Mesothelial cell of epicardium (in vitro differentiated cells): ENCODE results near the gene ENDOV. TPM values are rescaled to one million over a fixed set of nuclear protein-coding genes. Genes with fewer than 3 reads are reported as not detected.

Experiments used
- DNase-seq, 2 experiments: peaks; one replicate each; pipeline ENCODE4 v3.0.0; 2021; ENCODE audit warnings: low spot score in 2 of 2; ENCODE audit not compliant: unreplicated experiment in 2 of 2
- H3K27ac Mint-ChIP-seq: 2 replicates; pipeline ENCODE4 v1.8.0; 2021; ENCODE audit warnings: mixed read lengths
- H3K27me3 Mint-ChIP-seq: 2 replicates; pipeline ENCODE4 v1.8.0; 2021; ENCODE audit warnings: low read depth, mixed read lengths
- H3K36me3 Mint-ChIP-seq: 2 replicates; pipeline ENCODE4 v1.8.0; 2021; ENCODE audit warnings: mixed read lengths
- H3K4me1 Mint-ChIP-seq: 2 replicates; pipeline ENCODE4 v1.8.0; 2021; ENCODE audit warnings: mixed read lengths
- H3K4me3 Mint-ChIP-seq: 2 replicates; pipeline ENCODE4 v1.8.0; 2021; ENCODE audit warnings: mild to moderate bottlenecking, moderate library complexity, mixed read lengths
- H3K9me3 Mint-ChIP-seq: 2 replicates; pipeline ENCODE4 v1.8.0; 2021; ENCODE audit warnings: mixed read lengths
- total RNA-seq: library from RNA; stranded (reverse); gene quantifications from 3 replicates; pipeline ENCODE4 v1.2.1, GENCODE V29; 2021
- TF ChIP-seq, protein P1 (sequence below): fragments of 200-600 bp; sonication (generic); IDR thresholded peaks from one replicate; pipeline ENCODE4 v1.5.0; 2021; ENCODE audit warnings: antibody characterized with exemption; ENCODE audit not compliant: unreplicated experiment

Gene ENDOV
- total RNA-seq, 1 donor from 2014 or later, result 43.0 TPM

DNA sequence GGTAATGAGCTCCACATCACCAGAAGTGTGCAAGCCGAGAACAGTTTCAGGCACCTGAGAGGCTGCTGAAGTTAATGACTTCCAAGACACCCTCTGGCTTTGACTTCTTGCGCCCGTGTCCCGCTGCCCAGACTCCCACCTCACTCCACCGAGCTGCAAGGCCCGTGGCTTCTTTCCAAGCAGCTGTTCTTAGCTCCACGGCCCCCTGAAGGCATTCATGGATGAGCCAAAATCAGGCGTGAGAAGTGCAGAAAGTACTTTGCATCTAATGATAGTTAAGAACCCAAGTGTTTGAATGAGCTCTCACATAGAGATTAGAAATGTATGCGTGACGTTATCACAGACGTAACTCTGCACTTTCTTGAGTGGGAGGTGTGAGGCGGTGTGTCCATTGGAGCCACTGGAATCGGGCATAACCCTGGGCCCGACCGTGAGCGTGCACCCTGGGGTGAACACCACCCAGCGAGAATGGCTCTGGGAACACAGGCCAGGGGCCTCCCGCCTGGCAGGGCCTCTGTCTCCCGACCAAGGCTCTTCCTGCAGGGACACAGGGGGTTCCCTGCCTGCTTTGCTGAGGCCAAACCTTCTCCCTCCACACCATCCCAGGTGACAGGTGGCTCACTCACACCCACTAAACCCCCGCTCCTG is 50.5 kb downstream of the ENDOV start:
- Mint-ChIP-seq H3K4me1 (no peaks in the 10 kb centered on the region), H3K36me3 (no peaks in the 10 kb centered on the region), H3K9me3 (no peaks in the 10 kb centered on the region), H3K4me3 (no peak overlapping the region), H3K27ac (no peak overlapping the region), H3K27me3 (peaks cover 97% of the 10 kb centered on the region)
- TF ChIP-seq, protein P1, sequence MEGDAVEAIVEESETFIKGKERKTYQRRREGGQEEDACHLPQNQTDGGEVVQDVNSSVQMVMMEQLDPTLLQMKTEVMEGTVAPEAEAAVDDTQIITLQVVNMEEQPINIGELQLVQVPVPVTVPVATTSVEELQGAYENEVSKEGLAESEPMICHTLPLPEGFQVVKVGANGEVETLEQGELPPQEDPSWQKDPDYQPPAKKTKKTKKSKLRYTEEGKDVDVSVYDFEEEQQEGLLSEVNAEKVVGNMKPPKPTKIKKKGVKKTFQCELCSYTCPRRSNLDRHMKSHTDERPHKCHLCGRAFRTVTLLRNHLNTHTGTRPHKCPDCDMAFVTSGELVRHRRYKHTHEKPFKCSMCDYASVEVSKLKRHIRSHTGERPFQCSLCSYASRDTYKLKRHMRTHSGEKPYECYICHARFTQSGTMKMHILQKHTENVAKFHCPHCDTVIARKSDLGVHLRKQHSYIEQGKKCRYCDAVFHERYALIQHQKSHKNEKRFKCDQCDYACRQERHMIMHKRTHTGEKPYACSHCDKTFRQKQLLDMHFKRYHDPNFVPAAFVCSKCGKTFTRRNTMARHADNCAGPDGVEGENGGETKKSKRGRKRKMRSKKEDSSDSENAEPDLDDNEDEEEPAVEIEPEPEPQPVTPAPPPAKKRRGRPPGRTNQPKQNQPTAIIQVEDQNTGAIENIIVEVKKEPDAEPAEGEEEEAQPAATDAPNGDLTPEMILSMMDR, result no peak
- no peak for DNase-seq

DNA sequence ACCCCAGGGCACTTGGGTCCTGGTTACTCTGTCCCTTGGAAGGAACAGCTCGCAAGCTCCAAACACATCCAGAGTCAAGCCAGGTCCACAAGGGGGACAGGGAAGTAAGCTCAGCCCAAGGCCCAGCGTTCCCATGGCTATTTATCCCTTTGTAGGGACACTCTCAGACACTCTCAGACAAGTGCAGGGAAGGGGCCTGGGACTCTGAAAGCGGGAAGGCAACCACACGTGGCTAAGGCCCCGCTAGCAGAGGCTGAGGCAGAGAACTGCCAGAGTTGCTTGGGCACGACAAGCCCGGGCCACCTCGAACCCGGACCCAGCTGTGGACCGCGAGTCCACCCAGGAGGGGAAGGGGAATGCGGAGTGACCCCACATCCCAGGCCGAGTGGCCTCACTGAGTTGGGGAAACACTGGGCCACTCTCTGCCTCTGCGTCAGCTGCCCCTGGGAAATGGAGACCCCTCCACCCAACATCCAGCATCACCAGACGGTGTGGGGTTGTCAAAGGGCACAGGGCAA is 51.3 kb downstream of the ENDOV start:
- peaks cover 97% of the 10 kb centered on the region for H3K27me3 Mint-ChIP-seq

DNA sequence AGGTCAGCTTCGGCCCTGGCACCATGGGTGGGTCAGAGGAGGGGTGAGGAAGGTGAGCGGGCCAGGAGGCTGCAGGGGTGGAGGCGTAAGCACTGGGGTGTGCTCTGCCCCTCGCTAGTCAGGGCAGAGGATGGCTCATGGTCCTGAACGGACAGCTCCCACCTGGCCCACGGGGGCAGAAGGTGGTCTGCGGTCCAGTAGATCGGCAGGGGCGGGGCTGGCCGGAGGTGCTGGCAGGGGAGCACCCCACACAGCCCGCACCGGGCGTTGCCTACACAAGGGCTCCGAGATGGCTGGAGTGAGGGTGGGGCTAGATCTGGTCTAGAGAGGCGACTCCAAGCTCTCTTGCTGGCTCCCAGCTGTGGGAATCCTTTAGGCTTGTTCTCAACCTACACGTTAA is 53.3 kb downstream of the ENDOV start:
- TF ChIP-seq, protein P1, result no peak
- H3K9me3 Mint-ChIP-seq, result no peaks in the 10 kb centered on the region
- H3K36me3 Mint-ChIP-seq, result no peaks in the 10 kb centered on the region
- no peak overlapping the region for H3K27ac Mint-ChIP-seq
- H3K27me3 Mint-ChIP-seq, result peaks cover 98% of the 10 kb centered on the region
- no peaks in the 10 kb centered on the region for H3K4me1 Mint-ChIP-seq
- H3K4me3 Mint-ChIP-seq, result no peak overlapping the region
- DNase-seq, result no peak

More for the DNA sequence above, 51.3 kb downstream of the ENDOV start:
- Mint-ChIP-seq H3K9me3 (no peaks in the 10 kb centered on the region), H3K36me3 (no peaks in the 10 kb centered on the region), H3K27ac (no peak overlapping the region), H3K4me1 (no peaks in the 10 kb centered on the region), H3K4me3 (no peak overlapping the region)
- no peak for DNase-seq
- TF ChIP-seq, protein P1, result no peak

DNA sequence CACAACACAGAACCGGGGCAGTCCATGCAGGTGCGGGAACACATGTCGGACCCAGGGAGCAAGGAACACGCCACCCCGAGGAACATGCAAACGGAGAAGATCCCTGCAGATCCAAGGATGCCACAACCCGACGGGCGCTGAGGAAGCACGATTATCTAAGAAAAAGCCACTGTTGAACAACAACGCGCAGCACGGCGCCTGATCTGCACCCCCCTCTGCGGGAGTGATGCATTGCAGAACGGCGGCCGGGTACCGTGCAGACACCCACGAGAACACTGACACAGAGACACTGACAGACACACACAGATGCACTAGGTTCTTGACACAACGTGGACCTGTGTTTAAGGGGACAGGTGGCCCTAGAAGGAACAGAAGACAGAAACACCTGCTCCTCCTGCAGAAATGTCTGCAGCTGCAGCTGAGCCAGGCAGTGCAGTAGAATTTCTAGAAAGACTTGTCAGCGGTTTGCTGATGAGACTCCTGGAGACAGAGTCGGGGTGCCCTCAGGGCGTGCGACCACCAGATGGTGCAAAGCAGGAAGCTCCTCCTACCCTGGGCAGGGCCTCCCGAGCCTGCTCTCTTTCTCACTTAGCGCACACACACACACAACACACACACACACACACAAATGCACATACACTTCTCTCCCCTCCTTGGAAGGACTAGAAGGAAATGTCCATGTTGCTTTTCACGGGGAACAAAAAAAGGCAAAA is 54.0 kb downstream of the ENDOV start:
- no peaks in the 10 kb centered on the region for H3K9me3 Mint-ChIP-seq
- H3K36me3 Mint-ChIP-seq, result no peaks in the 10 kb centered on the region
- H3K27ac Mint-ChIP-seq, result no peak overlapping the region
- no peak for DNase-seq
- TF ChIP-seq, protein P1, result no peak
- no peaks in the 10 kb centered on the region for H3K4me1 Mint-ChIP-seq
- H3K27me3 Mint-ChIP-seq, result peaks cover 98% of the 10 kb centered on the region
- H3K4me3 Mint-ChIP-seq, result no peak overlapping the region

DNA sequence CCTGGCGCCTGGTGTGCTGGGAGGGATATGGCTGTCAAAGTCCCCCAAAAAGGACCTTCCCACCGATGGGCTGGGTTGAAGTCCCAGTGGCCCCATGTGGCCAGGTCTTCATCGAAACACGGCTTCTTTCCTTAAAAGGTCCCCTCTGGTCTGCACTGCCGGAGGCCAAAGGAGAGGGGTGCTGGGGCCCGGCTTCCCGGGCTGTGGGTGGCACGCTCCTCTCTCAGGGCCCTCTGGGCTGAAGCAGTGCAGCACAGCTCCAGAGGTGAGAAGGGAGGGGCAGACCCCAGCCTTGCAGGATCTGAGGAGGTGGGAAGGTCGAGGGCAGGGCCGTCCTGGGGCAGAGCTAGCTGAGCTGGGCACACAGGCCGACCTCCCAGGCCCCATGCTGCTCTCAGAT is 54.7 kb downstream of the ENDOV start:
- H3K27ac Mint-ChIP-seq, result no peak overlapping the region
- H3K36me3 Mint-ChIP-seq, result no peaks in the 10 kb centered on the region
- no peak for DNase-seq
- H3K4me3 Mint-ChIP-seq, result no peak overlapping the region
- H3K9me3 Mint-ChIP-seq, result no peaks in the 10 kb centered on the region
- peaks cover 2% of the 10 kb centered on the region for H3K4me1 Mint-ChIP-seq
- H3K27me3 Mint-ChIP-seq, result peaks cover 100% of the 10 kb centered on the region
- TF ChIP-seq, protein P1, result no peak
